GM23338 (cell line): ENCODE results near the gene SLC28A1. TPM values are rescaled to one million over a fixed set of nuclear protein-coding genes. Genes with fewer than 3 reads are reported as not detected.
A peak's percentile ranks its signal among the peaks of the same experiment; 100 is the strongest.

Source experiments
- ATAC-seq: fragments of 200-7000 bp; cut with Tn5 transposase; 3 replicates; pipeline ENCODE4 v1.9.1; 2020
- DNase-seq: peaks from one replicate; pipeline ENCODE4 v3.0.0-alpha.2; 2015; ENCODE audit warnings: low spot score
- H2AFZ ChIP-seq: fragments of 200-600 bp; sonication (generic); 2 replicates; pipeline ENCODE4 v1.8.0; 2016; ENCODE audit warnings: antibody characterized with exemption, mild to moderate bottlenecking, moderate library complexity
- H3F3A ChIP-seq: fragments of 200-600 bp; sonication (generic); replicated peaks from 2 replicates; pipeline ENCODE4 v1.8.0; 2017; ENCODE audit warnings: antibody characterized with exemption, mixed run types, low read depth
- H3K27ac ChIP-seq: fragments of 200-600 bp; sonication (generic); 2 replicates; pipeline ENCODE4 v1.6.1; 2016; ENCODE audit warnings: low read depth
- H3K27me3 ChIP-seq: fragments of 200-600 bp; sonication (generic); 2 replicates; pipeline ENCODE4 v1.8.0; 2016; ENCODE audit warnings: mild to moderate bottlenecking, mixed run types, moderate library complexity; ENCODE audit not compliant: insufficient read depth
- H3K36me3 ChIP-seq: fragments of 200-600 bp; sonication (generic); 2 replicates; pipeline ENCODE4 v1.8.0; 2016; ENCODE audit warnings: mild to moderate bottlenecking; ENCODE audit not compliant: insufficient read depth
- H3K4me1 ChIP-seq: fragments of 200-600 bp; sonication (generic); 2 replicates; pipeline ENCODE4 v1.8.0; 2016; ENCODE audit warnings: mild to moderate bottlenecking, moderate library complexity; ENCODE audit not compliant: insufficient read depth
- H3K4me2 ChIP-seq: fragments of 200-600 bp; sonication (generic); 2 replicates; pipeline ENCODE4 v1.7.1; 2017; ENCODE audit warnings: mixed run types
- H3K4me3 ChIP-seq: fragments of 200-600 bp; sonication (generic); 2 replicates; pipeline ENCODE4 v1.6.1; 2016; ENCODE audit warnings: mixed run types
- H3K79me2 ChIP-seq: fragments of 200-600 bp; sonication (generic); replicated peaks from 2 replicates; pipeline ENCODE4 v1.8.0; 2017; ENCODE audit warnings: mild to moderate bottlenecking; ENCODE audit not compliant: insufficient read depth
- H3K9me2 ChIP-seq: fragments of 200-600 bp; sonication (generic); 2 replicates; pipeline ENCODE4 v1.8.0; 2017; ENCODE audit not compliant: insufficient read depth
- H4K20me1 ChIP-seq: fragments of 200-600 bp; sonication (generic); replicated peaks from 2 replicates; pipeline ENCODE4 v1.8.0; 2017; ENCODE audit warnings: mild to moderate bottlenecking; ENCODE audit not compliant: insufficient read depth
- H3K27ac Mint-ChIP-seq: 2 replicates; pipeline ENCODE4 v1.8.0; 2020; ENCODE audit warnings: inconsistent platforms, mild to moderate bottlenecking, moderate library complexity, mixed read lengths
- H3K27me3 Mint-ChIP-seq: 3 replicates; pipeline ENCODE4 v1.8.0; 2022; ENCODE audit warnings: low read depth, mild to moderate bottlenecking, moderate library complexity, mixed read lengths, inconsistent platforms; ENCODE audit not compliant: insufficient read depth, poor library complexity
- H3K36me3 Mint-ChIP-seq: 3 replicates; pipeline ENCODE4 v1.8.0; 2021; ENCODE audit warnings: low read depth, mild to moderate bottlenecking, inconsistent platforms, moderate library complexity, mixed read lengths
- H3K4me1 Mint-ChIP-seq: 3 replicates; pipeline ENCODE4 v1.8.0; 2020; ENCODE audit warnings: mild to moderate bottlenecking, inconsistent platforms, mixed read lengths
- H3K4me3 Mint-ChIP-seq: 3 replicates; pipeline ENCODE4 v1.8.0; 2021; ENCODE audit warnings: moderate library complexity, mild to moderate bottlenecking, inconsistent platforms, mixed read lengths
- H3K9me3 Mint-ChIP-seq: 3 replicates; pipeline ENCODE4 v1.8.0; 2020; ENCODE audit warnings: moderate library complexity, mild to moderate bottlenecking, inconsistent platforms, mixed read lengths
- CREB1 ChIP-seq: fragments of 250-450 bp; sonication (Bioruptor Pico); IDR thresholded peaks from 2 replicates; pipeline ENCODE4 v1.5.0; 2020; ENCODE audit warnings: low read depth, mild to moderate bottlenecking, moderate library complexity
- ETS1 ChIP-seq: IDR thresholded peaks from 2 replicates; pipeline ENCODE4 v1.6.1; 2016; ENCODE audit warnings: antibody characterized with exemption
- EZH2 ChIP-seq: fragments of 200-600 bp; sonication (generic); IDR thresholded peaks from one replicate; pipeline ENCODE4 v1.8.0; 2017; ENCODE audit warnings: antibody characterized with exemption, mild to moderate bottlenecking, low read depth; ENCODE audit not compliant: unreplicated experiment
- EZH2phosphoT487 ChIP-seq: fragments of 200-600 bp; sonication (generic); IDR thresholded peaks from one replicate; pipeline ENCODE4 v1.8.1; 2018; ENCODE audit warnings: antibody characterized with exemption; ENCODE audit not compliant: unreplicated experiment
- POLR2AphosphoS5 ChIP-seq: IDR thresholded peaks from 2 replicates; pipeline ENCODE4 v1.6.1; 2016; ENCODE audit warnings: antibody characterized with exemption, low read depth
- ZNF114 ChIP-seq: fragments of 250-450 bp; sonication (Bioruptor Pico); IDR thresholded peaks from 2 replicates; pipeline ENCODE4 v1.5.0; 2020; ENCODE audit warnings: mild to moderate bottlenecking, moderate library complexity
- ZNF331 ChIP-seq: fragments of 250-450 bp; sonication (Bioruptor Pico); IDR thresholded peaks from 2 replicates; pipeline ENCODE4 v1.5.0; 2020; ENCODE audit warnings: low read depth, mild to moderate bottlenecking, moderate library complexity
- polyA plus RNA-seq: library from polyadenylated mRNA; unstranded; fragments of >200 nt; fragmentation: Nextera tagmentation; extraction: Ambion mirVana; gene quantifications from 2 replicates; pipeline ENCODE4 v1.2.1, GENCODE V29; 2016
- total RNA-seq: library from RNA; depleted of rRNA; stranded (reverse); fragments of >200 nt; shearing (Covaris generic); gene quantifications from 2 replicates; pipeline ENCODE4 v1.2.3, GENCODE V29; 2014
- TF ChIP-seq, protein P1 (sequence below), 2 experiments: fragments of 200-600 bp in 1 of 2; sonication (generic) in 1 of 2; conservative IDR thresholded peaks; 2 replicates each; pipeline versions ENCODE4 v1.5.1 to v1.6.1; 2016 to 2017; ENCODE audit warnings: antibody characterized with exemption in 2 of 2, low read depth in 2 of 2, mild to moderate bottlenecking in 2 of 2, moderate library complexity in 1 of 2

The SLC28A1 gene
- total and polyA plus RNA-seq, 2 experiments from 2014 or later = not detected

DNA sequence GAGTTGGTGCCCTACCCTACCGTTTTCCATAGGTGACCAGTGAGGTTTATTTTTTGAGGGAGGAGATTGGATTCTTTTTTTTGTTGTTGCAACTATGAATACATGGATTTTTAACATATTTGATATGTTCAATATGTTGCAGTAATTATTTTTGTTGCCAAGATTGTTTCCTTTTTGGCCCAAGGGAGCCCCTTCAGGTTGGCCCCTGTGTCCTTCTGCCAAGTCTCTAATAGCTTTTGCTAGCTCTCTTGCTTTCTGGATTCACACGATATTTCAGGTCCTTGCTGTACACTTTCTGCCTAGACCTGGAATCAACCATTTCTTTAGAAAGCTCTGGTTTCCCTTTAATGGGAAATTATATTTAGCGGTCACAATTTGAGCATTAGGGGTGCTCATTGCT, 22.7 kb upstream of the SLC28A1 start (continued):
- TF ChIP-seq ETS1 (no peak), ZNF331 (CRISPR knock-in tag) (no peak), ZNF114 (CRISPR knock-in tag) (no peak), POLR2AphosphoS5 (no peak), EZH2phosphoT487 (no peak), CREB1 (no peak), EZH2 (no peak)
- TF ChIP-seq, protein P1, sequence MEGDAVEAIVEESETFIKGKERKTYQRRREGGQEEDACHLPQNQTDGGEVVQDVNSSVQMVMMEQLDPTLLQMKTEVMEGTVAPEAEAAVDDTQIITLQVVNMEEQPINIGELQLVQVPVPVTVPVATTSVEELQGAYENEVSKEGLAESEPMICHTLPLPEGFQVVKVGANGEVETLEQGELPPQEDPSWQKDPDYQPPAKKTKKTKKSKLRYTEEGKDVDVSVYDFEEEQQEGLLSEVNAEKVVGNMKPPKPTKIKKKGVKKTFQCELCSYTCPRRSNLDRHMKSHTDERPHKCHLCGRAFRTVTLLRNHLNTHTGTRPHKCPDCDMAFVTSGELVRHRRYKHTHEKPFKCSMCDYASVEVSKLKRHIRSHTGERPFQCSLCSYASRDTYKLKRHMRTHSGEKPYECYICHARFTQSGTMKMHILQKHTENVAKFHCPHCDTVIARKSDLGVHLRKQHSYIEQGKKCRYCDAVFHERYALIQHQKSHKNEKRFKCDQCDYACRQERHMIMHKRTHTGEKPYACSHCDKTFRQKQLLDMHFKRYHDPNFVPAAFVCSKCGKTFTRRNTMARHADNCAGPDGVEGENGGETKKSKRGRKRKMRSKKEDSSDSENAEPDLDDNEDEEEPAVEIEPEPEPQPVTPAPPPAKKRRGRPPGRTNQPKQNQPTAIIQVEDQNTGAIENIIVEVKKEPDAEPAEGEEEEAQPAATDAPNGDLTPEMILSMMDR (conservative IDR thresholded peaks at IDR 0.05; ENCODE audit: low read depth in 2 of 2) = no peak

GRCh38 chr15:84862214-84862975, 22.1 kb upstream of the SLC28A1 start:
- Mint-ChIP-seq H3K27ac (no peak overlapping the region), H3K4me3 (no peak overlapping the region), H3K9me3 (no peaks in the 10 kb centered on the region), H3K36me3 (no peaks in the 10 kb centered on the region; the same call in 2 of the 3 replicates), H3K27me3 (peaks cover 2% of the 10 kb centered on the region), H3K4me1 (no peaks in the 10 kb centered on the region; the same call in 2 of the 3 replicates)
- no peak overlapping the region for H3K4me2 ChIP-seq
- H4K20me1 ChIP-seq = no peaks in the 10 kb centered on the region; the same call in 1 of the 2 replicates
- no peak for DNase-seq
- no peak overlapping the region for H3K27ac ChIP-seq
- no peaks in the 10 kb centered on the region for H3K79me2 ChIP-seq
- no peaks in the 10 kb centered on the region for H3K27me3 ChIP-seq
- H3K4me1 ChIP-seq = no peaks in the 10 kb centered on the region
- no peak overlapping the region for H2AFZ ChIP-seq
- H3K4me3 ChIP-seq = no peak overlapping the region
- ATAC-seq = no peak
- no peaks in the 10 kb centered on the region for H3F3A ChIP-seq
- peaks cover 3% of the 10 kb centered on the region; the same call in 1 of the 2 replicates for H3K36me3 ChIP-seq
- TF ChIP-seq, protein P1 (conservative IDR thresholded peaks at IDR 0.05; ENCODE audit: low read depth in 2 of 2) = peak in 1 of 2 experiments; percentile 37; a peak in 2 of 4 replicates
- no peak for TF ChIP-seq EZH2phosphoT487
- H3K9me2 ChIP-seq = no peaks in the 10 kb centered on the region
